Nephron (organoid): ENCODE data around the gene HHIPL1.

ENCODE experiments used
- H3K27ac Mint-ChIP-seq, 3 experiments: 2 replicates each; pipeline ENCODE4 v1.8.0; 2020; ENCODE audit warnings: mixed read lengths in 3 of 3, mild to moderate bottlenecking in 2 of 3, moderate library complexity in 1 of 3
- H3K27me3 Mint-ChIP-seq: 2 replicates; pipeline ENCODE4 v1.8.0; 2021; ENCODE audit warnings: low read depth, mild to moderate bottlenecking, moderate library complexity, mixed read lengths
- H3K36me3 Mint-ChIP-seq: 2 replicates; pipeline ENCODE4 v1.8.0; 2020; ENCODE audit warnings: low read depth, mixed read lengths
- H3K4me1 Mint-ChIP-seq: 2 replicates; pipeline ENCODE4 v1.8.0; 2020; ENCODE audit warnings: mixed read lengths
- H3K4me3 Mint-ChIP-seq, 3 experiments: 2 replicates each; pipeline ENCODE4 v1.8.0; 2020; ENCODE audit warnings: mild to moderate bottlenecking in 3 of 3, mixed read lengths in 3 of 3, moderate library complexity in 2 of 3
- H3K9me3 Mint-ChIP-seq: 2 replicates; pipeline ENCODE4 v1.8.0; 2020; ENCODE audit warnings: mixed read lengths
- CTCF ChIP-seq, 3 experiments: fragments of 200-600 bp; sonication (generic); IDR thresholded peaks; one replicate each; pipeline ENCODE4 v1.5.0; 2021; ENCODE audit warnings: antibody characterized with exemption in 3 of 3; ENCODE audit not compliant: unreplicated experiment in 3 of 3

HHIPL1 gene

GRCh38 chr14:99699085-99699760, 54.3 kb downstream of the HHIPL1 start:
- Mint-ChIP-seq H3K27ac (no peak overlapping the region), H3K27me3 (peaks cover 3% of the 10 kb centered on the region), H3K4me1 (no peaks in the 10 kb centered on the region), H3K9me3 (peaks cover 23% of the 10 kb centered on the region), H3K36me3 (peaks cover 21% of the 10 kb centered on the region), H3K4me3 (no peak overlapping the region)
- no peak for TF ChIP-seq CTCF (IDR thresholded peaks at IDR 0.05; ENCODE audit: unreplicated experiment in 3 of 3)

GRCh38 chr14:99699861-99700260, 54.9 kb downstream of the HHIPL1 start:
- Mint-ChIP-seq H3K9me3 (peaks cover 27% of the 10 kb centered on the region), H3K36me3 (peaks cover 21% of the 10 kb centered on the region), H3K27me3 (peaks cover 3% of the 10 kb centered on the region), H3K27ac (no peak overlapping the region), H3K4me1 (no peaks in the 10 kb centered on the region), H3K4me3 (no peak overlapping the region)
- no peak for TF ChIP-seq CTCF (IDR thresholded peaks at IDR 0.05; ENCODE audit: unreplicated experiment in 3 of 3)

GRCh38 chr14:99700379-99700778, 55.5 kb downstream of the HHIPL1 start:
- Mint-ChIP-seq H3K36me3 (peaks cover 21% of the 10 kb centered on the region), H3K27me3 (peaks cover 3% of the 10 kb centered on the region), H3K4me3 (no peak overlapping the region), H3K27ac (no peak overlapping the region), H3K9me3 (peaks cover 24% of the 10 kb centered on the region), H3K4me1 (no peaks in the 10 kb centered on the region)
- TF ChIP-seq CTCF (IDR thresholded peaks at IDR 0.05; ENCODE audit: unreplicated experiment in 3 of 3): no peak

GRCh38 chr14:99701260-99701659, 56.3 kb downstream of the HHIPL1 start:
- TF ChIP-seq CTCF (IDR thresholded peaks at IDR 0.05; ENCODE audit: unreplicated experiment in 3 of 3): no peak
- Mint-ChIP-seq H3K36me3 (peaks cover 21% of the 10 kb centered on the region), H3K27me3 (peaks cover 3% of the 10 kb centered on the region), H3K4me3 (no peak overlapping the region), H3K9me3 (peaks cover 24% of the 10 kb centered on the region), H3K4me1 (no peaks in the 10 kb centered on the region), H3K27ac (no peak overlapping the region)

- peaks cover 21% of the 10 kb centered on the region for H3K36me3 Mint-ChIP-seq
- no peak for TF ChIP-seq CTCF (IDR thresholded peaks at IDR 0.05; ENCODE audit: unreplicated experiment in 3 of 3)
- peaks cover 3% of the 10 kb centered on the region for H3K27me3 Mint-ChIP-seq
- H3K27ac Mint-ChIP-seq: no peak overlapping the region
- no peak overlapping the region for H3K4me3 Mint-ChIP-seq
- H3K9me3 Mint-ChIP-seq: peaks cover 26% of the 10 kb centered on the region
- no peaks in the 10 kb centered on the region for H3K4me1 Mint-ChIP-seq
Measured at GRCh38 chr14:99702115-99702514, 57.2 kb downstream of the HHIPL1 start.

GRCh38 chr14:99703381-99703780, 58.5 kb downstream of the HHIPL1 start:
- H3K4me3 Mint-ChIP-seq: no peak overlapping the region
- no peak for TF ChIP-seq CTCF (IDR thresholded peaks at IDR 0.05; ENCODE audit: unreplicated experiment in 3 of 3)
- peaks cover 21% of the 10 kb centered on the region for H3K36me3 Mint-ChIP-seq

More at GRCh38 chr14:99703381-99703780, 58.5 kb downstream of the HHIPL1 start:
- peaks cover 23% of the 10 kb centered on the region for H3K9me3 Mint-ChIP-seq
- H3K27me3 Mint-ChIP-seq: peaks cover 3% of the 10 kb centered on the region
- no peak overlapping the region for H3K27ac Mint-ChIP-seq
- H3K4me1 Mint-ChIP-seq: no peaks in the 10 kb centered on the region
